Left lung (tissue), 10 donors: Measurements from ENCODE around the gene IL19. TPM values are rescaled to one million over a fixed set of nuclear protein-coding genes. Genes with fewer than 3 reads are reported as not detected.

Experiments used
- ATAC-seq: fragments of 200-7000 bp; cut with Tn5 transposase; one replicate; pipeline ENCODE4 v1.9.1; 2020; ENCODE audit warnings: moderate library complexity
- DNase-seq, 4 donors: peaks; one replicate each; pipeline ENCODE4 v3.0.0-alpha.2; 2013 to 2020
- H3K27ac ChIP-seq, 2 donors: fragments of 200-600 bp; sonication (generic) in 1 of 2; one replicate each; pipeline versions ENCODE4 v1.5.0 to v1.8.0; 2020 to 2021
- H3K27me3 ChIP-seq, 2 donors: fragments of 200-600 bp; sonication (generic) in 1 of 2; one replicate each; pipeline versions ENCODE4 v1.5.0 to v1.8.0; 2020 to 2021
- H3K36me3 ChIP-seq, 2 donors: fragments of 200-600 bp; sonication (generic) in 1 of 2; one replicate each; pipeline versions ENCODE4 v1.5.0 to v1.8.0; 2020 to 2021
- H3K4me1 ChIP-seq, 2 donors: fragments of 200-600 bp; one replicate each; pipeline ENCODE4 v1.8.0; 2021
- H3K4me3 ChIP-seq, 2 donors: fragments of 200-600 bp; sonication (generic) in 1 of 2; one replicate each; pipeline versions ENCODE4 v1.5.0 to v1.8.0; 2020 to 2021; ENCODE audit warnings: mild to moderate bottlenecking in 1 of 2
- H3K9me3 ChIP-seq, 2 donors: fragments of 200-600 bp; sonication (generic) in 1 of 2; one replicate each; pipeline versions ENCODE4 v1.5.0 to v1.8.0; 2020 to 2021
- intact Hi-C, 2 donors: fragments of 100-400 bp; cut with DNase I; formaldehyde crosslinking; loops; one replicate each; pipeline versions ENCODE4 v1.11.2 to v1.14.2; 2022
- polyA plus RNA-seq, 6 donors: library from polyadenylated mRNA; unstranded; fragments of 120-200 nt; gene quantifications; one replicate each; pipeline ENCODE4 v1.2.1, GENCODE V29; 2013; ENCODE audit not compliant: insufficient read length in 6 of 6
- total RNA-seq, 2 donors: library from RNA; stranded (reverse); fragmentation: NEBNext Ultra II Directional; extraction: Animal tissue kit (Norgen Biotek cat#: 25700); gene quantifications; one replicate each; pipeline ENCODE4 v1.2.1, GENCODE V29; 2021
- TF ChIP-seq, protein P1 (sequence below), 2 donors: fragments of 200-600 bp; sonication (generic) in 1 of 2; IDR thresholded peaks; one replicate each; pipeline versions ENCODE4 v1.5.0 to v1.8.0; 2021; ENCODE audit warnings: antibody characterized with exemption in 2 of 2
- donor health status: DM: no; HTN: yes; CAD: no.
- donor health status: DM: no; HTN: no; CAD: no.

IL19 gene
- total and polyA plus RNA-seq, 8 donors = not detected

DNA sequence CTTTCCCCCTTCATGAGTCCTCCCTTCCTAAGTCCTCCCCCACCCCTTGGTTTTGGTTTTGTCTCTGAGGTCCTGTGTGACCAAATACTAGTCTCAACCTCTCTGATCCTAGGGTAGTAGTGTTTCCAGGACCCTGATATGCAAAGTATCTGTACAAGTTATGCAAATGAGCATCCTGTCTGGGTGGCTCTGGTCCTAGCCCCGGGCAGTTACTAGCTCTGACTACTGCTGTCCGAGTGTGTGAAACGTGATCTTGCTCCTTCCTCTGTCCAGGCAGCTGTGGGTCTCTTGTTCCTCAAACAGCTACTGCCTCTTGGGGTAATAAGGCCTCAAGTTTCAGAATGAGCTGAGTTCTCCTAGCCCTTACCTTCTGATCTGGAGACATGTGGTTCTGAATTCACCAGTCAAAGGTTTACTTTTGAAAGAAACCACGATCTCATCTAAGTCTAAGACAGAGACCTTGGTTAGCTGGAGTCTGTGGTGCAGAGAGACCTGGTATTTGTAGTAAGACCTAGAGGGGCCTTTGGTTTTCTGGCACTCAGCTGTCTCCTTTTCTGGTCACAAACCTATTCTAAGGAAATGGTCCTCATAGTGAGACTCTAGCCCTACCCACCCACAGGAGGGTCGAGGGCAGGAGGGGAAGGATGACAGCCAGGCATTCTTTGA is 31.0 kb upstream of the IL19 start:
- ATAC-seq (peak; percentile 38), DNase-seq (no peak)
- no peak overlapping the region for H3K4me3 ChIP-seq
- no peaks in the 10 kb centered on the region for H3K27me3 ChIP-seq
- peaks cover 0 to 29% of the 10 kb centered on the region in 2 donors for H3K36me3 ChIP-seq
- intact Hi-C loops = no loop called here
- no peaks in the 10 kb centered on the region for H3K9me3 ChIP-seq
- H3K4me1 ChIP-seq = peaks cover 10 to 59% of the 10 kb centered on the region in 2 donors
- peak overlapping the region in 1 of 2 donors; percentile 33 for H3K27ac ChIP-seq
- TF ChIP-seq, protein P1, sequence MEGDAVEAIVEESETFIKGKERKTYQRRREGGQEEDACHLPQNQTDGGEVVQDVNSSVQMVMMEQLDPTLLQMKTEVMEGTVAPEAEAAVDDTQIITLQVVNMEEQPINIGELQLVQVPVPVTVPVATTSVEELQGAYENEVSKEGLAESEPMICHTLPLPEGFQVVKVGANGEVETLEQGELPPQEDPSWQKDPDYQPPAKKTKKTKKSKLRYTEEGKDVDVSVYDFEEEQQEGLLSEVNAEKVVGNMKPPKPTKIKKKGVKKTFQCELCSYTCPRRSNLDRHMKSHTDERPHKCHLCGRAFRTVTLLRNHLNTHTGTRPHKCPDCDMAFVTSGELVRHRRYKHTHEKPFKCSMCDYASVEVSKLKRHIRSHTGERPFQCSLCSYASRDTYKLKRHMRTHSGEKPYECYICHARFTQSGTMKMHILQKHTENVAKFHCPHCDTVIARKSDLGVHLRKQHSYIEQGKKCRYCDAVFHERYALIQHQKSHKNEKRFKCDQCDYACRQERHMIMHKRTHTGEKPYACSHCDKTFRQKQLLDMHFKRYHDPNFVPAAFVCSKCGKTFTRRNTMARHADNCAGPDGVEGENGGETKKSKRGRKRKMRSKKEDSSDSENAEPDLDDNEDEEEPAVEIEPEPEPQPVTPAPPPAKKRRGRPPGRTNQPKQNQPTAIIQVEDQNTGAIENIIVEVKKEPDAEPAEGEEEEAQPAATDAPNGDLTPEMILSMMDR (IDR thresholded peaks at IDR 0.05) = no peak

DNA sequence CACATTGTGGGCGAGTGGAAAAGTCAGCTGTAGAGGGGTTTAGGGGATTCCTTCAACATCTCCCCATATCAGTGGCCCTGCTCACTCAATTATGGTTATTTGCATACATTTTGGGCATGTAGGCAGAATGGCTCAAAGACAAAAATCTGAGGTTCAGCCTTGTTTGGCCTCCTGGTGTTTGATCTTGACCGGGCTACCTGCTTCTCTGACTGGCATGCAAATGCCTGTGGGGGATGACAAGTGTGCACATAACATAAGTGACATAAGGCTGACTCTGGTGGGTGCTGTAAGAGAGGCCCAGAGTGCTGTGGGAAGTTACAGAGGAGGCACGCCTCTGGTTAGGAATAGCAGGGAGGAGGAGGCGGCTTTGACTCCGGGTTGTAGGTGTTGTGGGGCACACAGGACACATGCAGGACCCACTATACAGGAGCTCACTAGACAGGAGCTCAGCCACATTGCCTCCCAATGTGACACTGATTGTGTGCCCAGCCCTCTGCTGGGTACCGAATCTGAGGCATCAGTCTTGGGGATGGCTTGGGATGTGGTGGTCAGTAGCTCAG is 29.4 kb upstream of the IL19 start:
- intact Hi-C loops = no loop called here
- Histone ChIP-seq H3K9me3 (no peaks in the 10 kb centered on the region), H3K4me3 (no peak overlapping the region), H3K36me3 (peaks cover 0 to 13% of the 10 kb centered on the region in 2 donors), H3K4me1 (peaks cover 10 to 51% of the 10 kb centered on the region in 2 donors), H3K27me3 (no peaks in the 10 kb centered on the region), H3K27ac (no peak overlapping the region)
- TF ChIP-seq, protein P1 (IDR thresholded peaks at IDR 0.05) = no peak
- no peak for DNase-seq
- ATAC-seq = no peak

DNA sequence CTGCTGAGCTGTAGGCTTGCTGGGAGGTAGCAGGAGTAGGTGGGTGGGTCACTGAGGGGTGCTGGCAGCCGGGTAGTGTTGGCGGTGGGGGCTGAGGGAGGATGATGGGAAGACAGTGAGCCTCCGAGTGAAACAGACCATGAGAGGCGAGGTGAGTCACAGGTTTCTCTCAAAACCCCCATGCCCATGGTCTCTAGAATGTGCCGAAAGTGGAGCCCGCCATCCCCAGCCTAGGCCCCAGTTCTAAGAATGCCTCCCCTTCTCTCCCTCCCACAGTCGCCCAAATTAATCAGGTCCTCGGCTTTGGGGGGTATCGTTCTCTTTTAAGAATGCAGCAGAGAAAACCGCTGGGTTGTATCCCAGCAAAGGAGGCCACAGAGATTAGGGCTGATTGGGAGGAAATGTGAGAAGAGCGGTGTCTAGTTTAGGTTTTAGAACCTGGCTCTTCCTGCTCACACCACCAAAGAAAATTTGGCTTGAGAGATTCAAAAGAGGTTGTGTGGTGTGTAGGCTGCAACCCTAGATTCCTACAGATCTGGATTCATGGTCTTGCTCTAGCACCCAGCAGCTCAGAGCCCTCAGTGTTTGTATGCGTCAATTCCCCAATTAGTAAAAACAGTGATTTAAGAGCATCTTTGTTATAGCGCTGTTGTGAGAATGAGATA is 27.7 kb upstream of the IL19 start:
- Histone ChIP-seq H3K4me1 (peaks cover 10 to 36% of the 10 kb centered on the region in 2 donors), H3K27ac (no peak overlapping the region), H3K9me3 (no peaks in the 10 kb centered on the region), H3K27me3 (no peaks in the 10 kb centered on the region), H3K36me3 (peaks cover 0 to 3% of the 10 kb centered on the region in 2 donors), H3K4me3 (no peak overlapping the region)
- ATAC-seq = no peak
- no peak for DNase-seq
- TF ChIP-seq, protein P1 (IDR thresholded peaks at IDR 0.05) = no peak
- intact Hi-C loops = no loop called here

DNA sequence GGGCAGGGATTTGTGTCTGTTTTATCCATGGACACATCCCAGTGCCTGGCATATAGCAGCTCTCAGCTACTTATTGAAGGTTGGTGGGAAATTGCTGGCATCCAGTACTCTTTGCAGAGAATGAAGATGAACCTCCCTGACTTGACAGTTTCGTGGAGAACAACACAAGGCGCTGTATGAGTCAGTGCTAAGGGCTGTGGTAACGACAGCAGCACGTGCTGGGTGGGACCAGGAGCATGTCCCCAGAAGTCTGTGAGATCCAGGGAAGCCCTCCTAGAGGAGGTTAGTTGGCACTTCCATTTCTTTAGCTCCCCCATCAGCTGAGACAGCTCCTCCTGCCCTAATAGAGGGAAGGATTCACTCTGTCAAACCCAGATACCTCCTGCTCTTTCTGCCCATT is 25.9 kb upstream of the IL19 start:
- Histone ChIP-seq H3K4me3 (no peak overlapping the region), H3K27ac (no peak overlapping the region), H3K36me3 (no peaks in the 10 kb centered on the region), H3K27me3 (no peaks in the 10 kb centered on the region), H3K4me1 (peaks cover 3 to 32% of the 10 kb centered on the region in 2 donors), H3K9me3 (no peaks in the 10 kb centered on the region)
- TF ChIP-seq, protein P1 (IDR thresholded peaks at IDR 0.05) = no peak
- intact Hi-C loops = no loop called here
- ATAC-seq (peak; percentile 50), DNase-seq (no peak)

DNA sequence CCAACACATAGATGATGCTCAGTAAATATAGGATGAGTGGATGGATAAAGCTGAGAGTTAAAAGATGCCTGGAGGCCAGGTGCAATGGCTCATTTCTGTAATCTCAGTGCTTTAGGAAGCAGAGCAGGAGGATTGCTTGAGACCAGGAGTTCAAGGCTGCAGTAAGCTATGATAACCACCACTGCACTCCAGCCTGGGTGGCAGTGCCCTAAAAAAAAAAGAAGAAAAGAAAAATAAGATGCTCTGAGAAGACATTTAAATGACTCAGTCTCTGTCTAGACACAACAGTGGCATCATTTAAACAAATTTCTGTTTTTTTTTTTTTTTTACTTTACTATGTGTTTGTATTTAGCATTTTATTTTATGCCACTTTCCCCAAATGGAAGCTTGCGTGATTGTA is 25.3 kb upstream of the IL19 start:
- Histone ChIP-seq H3K4me3 (no peak overlapping the region), H3K27ac (no peak overlapping the region), H3K27me3 (no peaks in the 10 kb centered on the region), H3K36me3 (no peaks in the 10 kb centered on the region), H3K4me1 (peaks cover 0 to 28% of the 10 kb centered on the region in 2 donors), H3K9me3 (no peaks in the 10 kb centered on the region)
- ATAC-seq = no peak
- DNase-seq = no peak
- intact Hi-C loops = no loop called here
- TF ChIP-seq, protein P1 (IDR thresholded peaks at IDR 0.05) = no peak
